Activated naive CD8-positive, alpha-beta T cell treated with anti-CD3 and anti-CD28 coated beads for 36 hours (primary cell): ENCODE data around the gene DENND4A. TPM values are rescaled to one million over a fixed set of nuclear protein-coding genes. Genes with fewer than 3 reads are reported as not detected.
A peak's percentile ranks its signal among the peaks of the same experiment; 100 is the strongest.

Experiments used
- DNase-seq: peaks from one replicate; pipeline ENCODE4 v3.0.0; 2021
- H3K27ac Mint-ChIP-seq: one replicate; pipeline ENCODE4 v1.8.0; 2022; ENCODE audit warnings: mild to moderate bottlenecking, moderate library complexity, mixed read lengths
- H3K27me3 Mint-ChIP-seq: one replicate; pipeline ENCODE4 v1.8.0; 2022; ENCODE audit warnings: mild to moderate bottlenecking, mixed read lengths
- H3K36me3 Mint-ChIP-seq: one replicate; pipeline ENCODE4 v1.8.0; 2021; ENCODE audit warnings: mild to moderate bottlenecking, mixed read lengths
- H3K4me1 Mint-ChIP-seq: one replicate; pipeline ENCODE4 v1.8.0; 2021; ENCODE audit warnings: mixed read lengths
- H3K4me3 Mint-ChIP-seq: one replicate; pipeline ENCODE4 v1.8.0; 2022; ENCODE audit warnings: mild to moderate bottlenecking, moderate library complexity, mixed read lengths
- H3K9me3 Mint-ChIP-seq: one replicate; pipeline ENCODE4 v1.8.0; 2022; ENCODE audit warnings: mixed read lengths
- total RNA-seq, 2 experiments: library from RNA; stranded (reverse); gene quantifications; one replicate each; pipeline ENCODE4 v1.2.3, GENCODE V29; 2021

Gene DENND4A
- total RNA-seq, 2 experiments from 2014 or later, result 47.6 to 52.2 TPM

GRCh38 chr15:65612949-65613744 lies 178.9 kb downstream of the DENND4A start:
- H3K9me3 Mint-ChIP-seq, result no peaks in the 10 kb centered on the region
- H3K4me3 Mint-ChIP-seq, result no peak overlapping the region
- H3K4me1 Mint-ChIP-seq, result peaks cover 22% of the 10 kb centered on the region
- no peaks in the 10 kb centered on the region for H3K27me3 Mint-ChIP-seq
- no peak overlapping the region for H3K27ac Mint-ChIP-seq
- DNase-seq, result no peak
- H3K36me3 Mint-ChIP-seq, result peaks cover 2% of the 10 kb centered on the region

- no peaks in the 10 kb centered on the region for H3K27me3 Mint-ChIP-seq
- H3K27ac Mint-ChIP-seq, result peak overlapping the region; percentile 93
- no peaks in the 10 kb centered on the region for H3K9me3 Mint-ChIP-seq
- no peak overlapping the region for H3K4me3 Mint-ChIP-seq
- H3K4me1 Mint-ChIP-seq, result peaks cover 25% of the 10 kb centered on the region
- H3K36me3 Mint-ChIP-seq, result peaks cover 2% of the 10 kb centered on the region
- DNase-seq, result no peak
These were observed 179.5 kb downstream of the DENND4A start for GRCh38 chr15:65612616-65612946.

DNA sequence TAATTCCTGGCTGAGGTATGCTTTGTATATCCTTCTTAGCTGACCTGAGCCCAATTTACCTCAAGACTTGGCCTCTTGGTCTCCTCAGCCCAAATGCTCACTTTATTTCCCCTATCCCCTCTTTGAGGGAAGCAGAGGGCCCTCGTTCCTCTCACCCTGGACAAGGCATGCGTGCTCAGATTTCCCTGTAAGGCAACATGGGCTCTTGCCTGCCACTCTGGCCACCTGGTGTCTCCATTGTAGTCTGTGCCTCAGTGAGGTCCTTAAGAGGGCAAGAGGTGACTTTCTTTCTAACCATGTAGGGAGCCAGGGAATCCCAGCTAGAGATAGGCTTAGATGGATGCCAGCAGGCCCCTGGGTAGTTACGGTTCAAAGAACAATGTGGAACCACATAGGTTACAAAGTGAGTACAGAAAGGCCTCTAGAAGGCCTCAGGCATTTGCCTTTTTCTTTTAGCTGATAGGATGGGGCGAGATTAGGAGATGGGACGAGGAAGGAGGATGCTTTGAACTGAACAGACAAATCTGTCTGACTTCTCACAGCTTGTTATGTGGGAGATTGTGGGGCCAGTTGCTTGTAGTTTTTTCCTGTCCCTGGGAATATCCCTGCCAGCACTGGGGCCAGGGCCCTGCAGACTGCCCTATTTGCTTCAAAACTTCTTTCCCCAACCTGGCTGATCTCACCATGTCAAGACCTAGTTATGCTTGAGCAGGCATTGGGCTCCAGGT lies 180.0 kb downstream of the DENND4A start:
- H3K4me1 Mint-ChIP-seq, result peaks cover 26% of the 10 kb centered on the region

GRCh38 chr15:65610871-65611718 lies 181.0 kb downstream of the DENND4A start, which contains the start of gene INTS14:
TSS of gene INTS14 (minus strand) at chr15:65611131. CDS start at chr15:65607380, 3,751 bp downstream.
- Mint-ChIP-seq H3K27ac (peak within 1 kb of the TSS; percentile 93), H3K27me3 (no peaks in the 10 kb centered on the region), H3K9me3 (no peaks in the 10 kb centered on the region), H3K36me3 (peaks cover 4% of the 10 kb centered on the region), H3K4me3 (peak within 1 kb of the TSS; percentile 94), H3K4me1 (peaks cover 29% of the 10 kb centered on the region)
- peak; percentile 97 for DNase-seq

More for the DNA sequence above, 180.0 kb downstream of the DENND4A start:
- H3K4me3 Mint-ChIP-seq, result peak overlapping the region; percentile 94
- no peak for DNase-seq
- H3K36me3 Mint-ChIP-seq, result peaks cover 2% of the 10 kb centered on the region
- H3K27ac Mint-ChIP-seq, result peak overlapping the region; percentile 93
- no peaks in the 10 kb centered on the region for H3K27me3 Mint-ChIP-seq
- H3K9me3 Mint-ChIP-seq, result no peaks in the 10 kb centered on the region

Other genes starting within 250 kb of the DENND4A start
- 10 to 100 TPM; 62.1 to 66.9 TPM for gene INTS14, start 181.2 kb downstream of the DENND4A start, total RNA-seq
- 1 to 10 TPM; 6.6 to 7.6 TPM for gene SLC24A1, start 170.4 kb downstream of the DENND4A start, total RNA-seq
- gene RAB11A, start 77.2 kb upstream of the DENND4A start, total RNA-seq, result 100 to 1,000 TPM; 129 to 130 TPM